ENCODE results near the gene MEX3C. TPM values are rescaled to one million over a fixed set of nuclear protein-coding genes. Genes with fewer than 3 reads are reported as not detected.

The MEX3C gene
- total and polyA plus RNA-seq, 8 donors, result 21.4 to 76.1 (median 66.8) TPM

GRCh38 chr18:51164761-51165281 is 32.7 kb downstream of the MEX3C start:
- no peaks in the 10 kb centered on the region for H3K4me1 ChIP-seq
- TF ChIP-seq CTCF (IDR thresholded peaks at IDR 0.05), result no peak
- intact Hi-C loops (cut with DNase I), result no loop called here
- no peak for DNase-seq
- H3K27ac ChIP-seq, result no peak overlapping the region
- no peaks in the 10 kb centered on the region for H3K36me3 ChIP-seq
- no peak for ATAC-seq
- H3K4me3 ChIP-seq, result no peak overlapping the region
- H3K9me3 ChIP-seq, result no peaks in the 10 kb centered on the region
- H3K27me3 ChIP-seq, result no peaks in the 10 kb centered on the region

DNA sequence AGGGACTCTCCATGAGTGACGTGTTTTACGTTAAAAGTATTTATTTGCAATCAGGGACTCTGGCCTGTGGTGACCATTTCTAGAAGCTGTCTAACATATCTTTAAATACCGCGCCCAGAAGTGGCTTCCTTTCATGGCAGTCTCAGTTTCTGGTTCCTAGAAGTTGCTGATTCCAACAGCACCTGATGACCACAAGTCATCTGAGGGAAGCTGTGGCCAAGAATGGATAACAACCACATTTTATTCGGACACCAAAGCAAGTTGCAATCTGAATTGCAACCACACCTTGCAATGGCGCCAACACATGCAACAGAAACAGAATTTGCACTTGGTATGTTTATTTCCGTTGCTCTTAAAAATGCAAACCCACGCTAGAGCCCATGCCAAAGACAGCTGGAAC is 33.1 kb downstream of the MEX3C start:
- no peaks in the 10 kb centered on the region for H3K27me3 ChIP-seq
- no peak for TF ChIP-seq CTCF (IDR thresholded peaks at IDR 0.05)
- H3K9me3 ChIP-seq, result no peaks in the 10 kb centered on the region
- intact Hi-C loops (cut with DNase I), result no loop called here
- no peaks in the 10 kb centered on the region for H3K4me1 ChIP-seq
- no peaks in the 10 kb centered on the region for H3K36me3 ChIP-seq
- no peak for DNase-seq
- no peak overlapping the region for H3K27ac ChIP-seq
- no peak for ATAC-seq
- H3K4me3 ChIP-seq, result no peak overlapping the region

DNA sequence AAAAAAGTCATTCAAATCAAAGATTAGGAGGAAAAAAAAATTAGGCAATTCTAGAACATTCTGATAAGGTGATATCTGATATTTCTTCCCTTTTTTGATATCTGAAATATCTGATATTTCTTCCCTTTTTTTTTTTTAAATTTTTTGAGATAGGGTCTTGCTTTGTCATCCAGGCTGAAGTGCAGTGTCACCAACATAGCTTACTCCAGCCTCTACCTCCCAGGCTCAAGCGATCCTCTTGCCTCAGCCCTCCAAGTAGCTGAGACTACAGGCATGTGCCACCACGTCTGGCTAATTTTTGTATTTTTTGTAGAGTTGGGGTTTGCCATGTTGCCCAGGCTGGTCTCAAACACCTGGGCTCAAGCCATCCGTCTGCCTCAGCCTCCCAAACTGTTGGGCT is 33.9 kb downstream of the MEX3C start:
- Histone ChIP-seq H3K4me3 (no peak overlapping the region), H3K27ac (no peak overlapping the region), H3K9me3 (no peaks in the 10 kb centered on the region), H3K36me3 (no peaks in the 10 kb centered on the region), H3K4me1 (no peaks in the 10 kb centered on the region), H3K27me3 (no peaks in the 10 kb centered on the region)
- no peak for ATAC-seq
- intact Hi-C loops (cut with DNase I), result no loop called here
- no peak for TF ChIP-seq CTCF (IDR thresholded peaks at IDR 0.05)
- DNase-seq, result no peak

GRCh38 chr18:51162617-51163016 is 34.9 kb downstream of the MEX3C start:
- no peak for DNase-seq
- no peaks in the 10 kb centered on the region for H3K9me3 ChIP-seq
- no peak overlapping the region for H3K4me3 ChIP-seq
- no peak for ATAC-seq
- intact Hi-C loops (cut with DNase I), result no loop called here
- TF ChIP-seq CTCF (IDR thresholded peaks at IDR 0.05), result no peak
- no peaks in the 10 kb centered on the region for H3K4me1 ChIP-seq
- H3K36me3 ChIP-seq, result no peaks in the 10 kb centered on the region
- no peak overlapping the region for H3K27ac ChIP-seq
- no peaks in the 10 kb centered on the region for H3K27me3 ChIP-seq

- no peak for DNase-seq
- intact Hi-C loops (cut with DNase I), result no loop called here
- TF ChIP-seq CTCF (IDR thresholded peaks at IDR 0.05), result no peak
- ATAC-seq, result no peak
- Histone ChIP-seq H3K4me3 (no peak overlapping the region), H3K36me3 (no peaks in the 10 kb centered on the region), H3K9me3 (no peaks in the 10 kb centered on the region), H3K27me3 (no peaks in the 10 kb centered on the region), H3K27ac (no peak overlapping the region), H3K4me1 (no peaks in the 10 kb centered on the region)
Measured at GRCh38 chr18:51160646-51161045, 36.8 kb downstream of the MEX3C start.

Data from left lung (tissue), 10 donors.